ENCODE data around the gene SFSWAP. TPM values are rescaled to one million over a fixed set of nuclear protein-coding genes. Genes with fewer than 3 reads are reported as not detected.
"Not testable (repeated sequence)": the region's sequence is repeated elsewhere in the genome, so short reads cannot be mapped to it uniquely, and the experiment has no call there.

The SFSWAP gene
- total RNA-seq, 1 experiment from 2014 or later = 18.0 TPM

GRCh38 chr12:131743880-131744279 is 33.0 kb downstream of the SFSWAP start:
- in situ Hi-C loops (cut with HindIII; ENCODE audit: low pct_unique_long_range_greater_than_20kb, low sequenced_read_pairs); DNase-seq (ENCODE audit: low read depth, low spot score): not testable (repeated sequence)

- DNase-seq (ENCODE audit: low read depth, low spot score); in situ Hi-C loops (cut with HindIII; ENCODE audit: low pct_unique_long_range_greater_than_20kb, low sequenced_read_pairs): not testable (repeated sequence)
Measured at GRCh38 chr12:131744675-131745074, 33.8 kb downstream of the SFSWAP start.

- in situ Hi-C loops (cut with HindIII; ENCODE audit: low pct_unique_long_range_greater_than_20kb, low sequenced_read_pairs) = no loop called here
- no peak for DNase-seq (ENCODE audit: low read depth, low spot score)
Measured at GRCh38 chr12:131745706-131746105, 34.8 kb downstream of the SFSWAP start.

GRCh38 chr12:131747276-131748177 is 36.6 kb downstream of the SFSWAP start:
- in situ Hi-C loops (cut with HindIII; ENCODE audit: low pct_unique_long_range_greater_than_20kb, low sequenced_read_pairs) = no loop called here
- DNase-seq (ENCODE audit: low read depth, low spot score) = no peak

- in situ Hi-C loops (cut with HindIII; ENCODE audit: low pct_unique_long_range_greater_than_20kb, low sequenced_read_pairs) = no loop called here
- no peak for DNase-seq (ENCODE audit: low read depth, low spot score)
Measured at GRCh38 chr12:131749618-131750315, 38.9 kb downstream of the SFSWAP start.

- in situ Hi-C loops (cut with HindIII; ENCODE audit: low pct_unique_long_range_greater_than_20kb, low sequenced_read_pairs) = no loop called here
- DNase-seq (ENCODE audit: low read depth, low spot score) = no peak
Measured at GRCh38 chr12:131751335-131751734, 40.4 kb downstream of the SFSWAP start.

GRCh38 chr12:131752451-131752850 is 41.6 kb downstream of the SFSWAP start:
- no peak for DNase-seq (ENCODE audit: low read depth, low spot score)

GRCh38 chr12:131753005-131753404 is 42.1 kb downstream of the SFSWAP start:
- no peak for DNase-seq (ENCODE audit: low read depth, low spot score)
- in situ Hi-C loops (cut with HindIII; ENCODE audit: low pct_unique_long_range_greater_than_20kb, low sequenced_read_pairs) = no loop called here

More at GRCh38 chr12:131752451-131752850, 41.6 kb downstream of the SFSWAP start:
- in situ Hi-C loops (cut with HindIII; ENCODE audit: low pct_unique_long_range_greater_than_20kb, low sequenced_read_pairs) = no loop called here

- in situ Hi-C loops (cut with HindIII; ENCODE audit: low pct_unique_long_range_greater_than_20kb, low sequenced_read_pairs) = no loop called here
- DNase-seq (ENCODE audit: low read depth, low spot score) = no peak
Measured at GRCh38 chr12:131753757-131754156, 42.9 kb downstream of the SFSWAP start.

- in situ Hi-C loops (cut with HindIII; ENCODE audit: low pct_unique_long_range_greater_than_20kb, low sequenced_read_pairs) = no loop called here
- DNase-seq (ENCODE audit: low read depth, low spot score) = no peak
Measured at GRCh38 chr12:131754184-131754583, 43.3 kb downstream of the SFSWAP start.

GRCh38 chr12:131755305-131756113 is 44.6 kb downstream of the SFSWAP start:
- in situ Hi-C loops (cut with HindIII; ENCODE audit: low pct_unique_long_range_greater_than_20kb, low sequenced_read_pairs) = no loop called here
- DNase-seq (ENCODE audit: low read depth, low spot score) = peak; percentile 58

- in situ Hi-C loops (cut with HindIII; ENCODE audit: low pct_unique_long_range_greater_than_20kb, low sequenced_read_pairs) = no loop called here
- DNase-seq (ENCODE audit: low read depth, low spot score) = no peak
Measured at GRCh38 chr12:131756441-131756840, 45.6 kb downstream of the SFSWAP start.

GRCh38 chr12:131757111-131757510 is 46.2 kb downstream of the SFSWAP start:
- in situ Hi-C loops (cut with HindIII; ENCODE audit: low pct_unique_long_range_greater_than_20kb, low sequenced_read_pairs) = no loop called here
- no peak for DNase-seq (ENCODE audit: low read depth, low spot score)

GRCh38 chr12:131758016-131758739 is 47.3 kb downstream of the SFSWAP start:
- no peak for DNase-seq (ENCODE audit: low read depth, low spot score)
- in situ Hi-C loops (cut with HindIII; ENCODE audit: low pct_unique_long_range_greater_than_20kb, low sequenced_read_pairs) = no loop called here

- in situ Hi-C loops (cut with HindIII; ENCODE audit: low pct_unique_long_range_greater_than_20kb, low sequenced_read_pairs) = no loop called here
- no peak for DNase-seq (ENCODE audit: low read depth, low spot score)
Measured at GRCh38 chr12:131759176-131759575, 48.3 kb downstream of the SFSWAP start.

GRCh38 chr12:131761638-131762037 is 50.7 kb downstream of the SFSWAP start:
- no peak for DNase-seq (ENCODE audit: low read depth, low spot score)
- in situ Hi-C loops (cut with HindIII; ENCODE audit: low pct_unique_long_range_greater_than_20kb, low sequenced_read_pairs) = no loop called here

GRCh38 chr12:131764738-131765137 is 53.8 kb downstream of the SFSWAP start:
- DNase-seq (ENCODE audit: low read depth, low spot score) = no peak
- in situ Hi-C loops (cut with HindIII; ENCODE audit: low pct_unique_long_range_greater_than_20kb, low sequenced_read_pairs) = no loop called here
